Measurements from ENCODE around the gene SRRM2.

The SRRM2 gene

GRCh38 chr16:2712546-2712945, 39.9 kb upstream of the SRRM2 start:
- no peak for TF ChIP-seq CTCF (IDR thresholded peaks at IDR 0.05; ENCODE audit: low read depth, low read length)
- TF ChIP-seq EZH2phosphoT487 (IDR thresholded peaks at IDR 0.05; ENCODE audit: low read depth), result no peak
- H3K27me3 ChIP-seq (ENCODE audit: low read depth, low read length), result no peaks in the 10 kb centered on the region
- H3K36me3 ChIP-seq (replicated peaks; ENCODE audit: low read depth, low read length), result peaks cover 9% of the 10 kb centered on the region
- H3K9me3 ChIP-seq (ENCODE audit: insufficient read depth, low read length), result no peaks in the 10 kb centered on the region
- H3K4me1 ChIP-seq (ENCODE audit: low read length), result no peaks in the 10 kb centered on the region
- H3K79me2 ChIP-seq (ENCODE audit: low read length), result no peaks in the 10 kb centered on the region
- no peak overlapping the region for H3K4me2 ChIP-seq (ENCODE audit: low read length)
- no peak overlapping the region for H3K9ac ChIP-seq (ENCODE audit: low read length)
- peaks cover 9% of the 10 kb centered on the region for H4K20me1 ChIP-seq (ENCODE audit: insufficient read depth, low read length)
- no peak overlapping the region for H2AFZ ChIP-seq (ENCODE audit: low read depth, low read length)
- H3K4me3 ChIP-seq (ENCODE audit: low read length), result no peak overlapping the region
- no peak overlapping the region for H3K27ac ChIP-seq (ENCODE audit: low read length)

GRCh38 chr16:2713523-2713922, 38.9 kb upstream of the SRRM2 start:
- Histone ChIP-seq H3K9ac (ENCODE audit: low read length) (no peak overlapping the region), H3K4me3 (ENCODE audit: low read length) (no peak overlapping the region), H3K36me3 (replicated peaks; ENCODE audit: low read depth, low read length) (peaks cover 3% of the 10 kb centered on the region), H2AFZ (ENCODE audit: low read depth, low read length) (no peak overlapping the region), H3K79me2 (ENCODE audit: low read length) (no peaks in the 10 kb centered on the region), H3K4me1 (ENCODE audit: low read length) (no peaks in the 10 kb centered on the region), H4K20me1 (ENCODE audit: insufficient read depth, low read length) (peaks cover 9% of the 10 kb centered on the region), H3K4me2 (ENCODE audit: low read length) (no peak overlapping the region), H3K9me3 (ENCODE audit: insufficient read depth, low read length) (no peaks in the 10 kb centered on the region), H3K27ac (ENCODE audit: low read length) (no peak overlapping the region), H3K27me3 (ENCODE audit: low read depth, low read length) (no peaks in the 10 kb centered on the region)
- TF ChIP-seq CTCF (IDR thresholded peaks at IDR 0.05; ENCODE audit: low read depth, low read length) (no peak), EZH2phosphoT487 (IDR thresholded peaks at IDR 0.05; ENCODE audit: low read depth) (no peak)

GRCh38 chr16:2713985-2714774, 38.3 kb upstream of the SRRM2 start:
- no peak overlapping the region for H3K27ac ChIP-seq (ENCODE audit: low read length)
- H3K4me2 ChIP-seq (ENCODE audit: low read length), result no peak overlapping the region
- no peaks in the 10 kb centered on the region for H3K9me3 ChIP-seq (ENCODE audit: insufficient read depth, low read length)
- H3K27me3 ChIP-seq (ENCODE audit: low read depth, low read length), result no peaks in the 10 kb centered on the region
- no peaks in the 10 kb centered on the region for H3K4me1 ChIP-seq (ENCODE audit: low read length)
- TF ChIP-seq CTCF (IDR thresholded peaks at IDR 0.05; ENCODE audit: low read depth, low read length) (no peak), EZH2phosphoT487 (IDR thresholded peaks at IDR 0.05; ENCODE audit: low read depth) (no peak)
- peaks cover 9% of the 10 kb centered on the region for H4K20me1 ChIP-seq (ENCODE audit: insufficient read depth, low read length)
- no peaks in the 10 kb centered on the region for H3K36me3 ChIP-seq (replicated peaks; ENCODE audit: low read depth, low read length)
- H3K4me3 ChIP-seq (ENCODE audit: low read length), result no peak overlapping the region
- no peak overlapping the region for H2AFZ ChIP-seq (ENCODE audit: low read depth, low read length)
- no peaks in the 10 kb centered on the region for H3K79me2 ChIP-seq (ENCODE audit: low read length)
- no peak overlapping the region for H3K9ac ChIP-seq (ENCODE audit: low read length)

- Histone ChIP-seq H3K9me3 (ENCODE audit: insufficient read depth, low read length) (no peaks in the 10 kb centered on the region), H3K36me3 (replicated peaks; ENCODE audit: low read depth, low read length) (no peaks in the 10 kb centered on the region), H3K9ac (ENCODE audit: low read length) (no peak overlapping the region), H3K4me1 (ENCODE audit: low read length) (peaks cover 6% of the 10 kb centered on the region), H3K4me3 (ENCODE audit: low read length) (no peak overlapping the region), H4K20me1 (ENCODE audit: insufficient read depth, low read length) (0 out of 2 replicates have a peak, but pooled peaks cover 3% of the 10 kb centered on the region), H3K27ac (ENCODE audit: low read length) (no peak overlapping the region), H3K79me2 (ENCODE audit: low read length) (0 out of 2 replicates have a peak, but pooled peaks cover 3% of the 10 kb centered on the region), H3K27me3 (ENCODE audit: low read depth, low read length) (no peaks in the 10 kb centered on the region), H3K4me2 (ENCODE audit: low read length) (no peak overlapping the region), H2AFZ (ENCODE audit: low read depth, low read length) (no peak overlapping the region)
- no peak for TF ChIP-seq EZH2phosphoT487 (IDR thresholded peaks at IDR 0.05; ENCODE audit: low read depth)
These were observed 37.4 kb upstream of the SRRM2 start for GRCh38 chr16:2715064-2715463.
